Left lobe of liver (tissue), 2 donors: ENCODE data around the gene GPR78. TPM values are rescaled to one million over a fixed set of nuclear protein-coding genes. Genes with fewer than 3 reads are reported as not detected.
A peak's percentile ranks its signal among the peaks of the same experiment; 100 is the strongest.

Experiments
- ATAC-seq: fragments of 200-7000 bp; cut with Tn5 transposase; one replicate; pipeline ENCODE4 v1.9.1; 2020; ENCODE audit warnings: mild to moderate bottlenecking, moderate library complexity
- DNase-seq: peaks from one replicate; pipeline ENCODE4 v3.0.0-alpha.2; 2020; ENCODE audit warnings: low spot score
- total RNA-seq: library from RNA; stranded (reverse); gene quantifications from one replicate; pipeline ENCODE4 v1.2.1, GENCODE V29; 2021
- donor health status: DM: no; HTN: no; CAD: no; lungs with moderate emphysema.
- donor health status: DM: no; HTN: yes; CAD: no.

The GPR78 gene
- total RNA-seq, 1 donor from 2014 or later, result not detected

- DNase-seq (no peak), ATAC-seq (no peak)
These were observed 5.6 kb downstream of the GPR78 start for GRCh38 chr4:8585721-8586212.

GRCh38 chr4:8586246-8586645 is 6.1 kb downstream of the GPR78 start:
- DNase-seq, result no peak
- ATAC-seq, result no peak

- DNase-seq (no peak), ATAC-seq (no peak)
These were observed 6.7 kb downstream of the GPR78 start for GRCh38 chr4:8586671-8587468.

- no peak for DNase-seq
- ATAC-seq, result no peak
These were observed 7.4 kb downstream of the GPR78 start for GRCh38 chr4:8587469-8588195.

- no peak for ATAC-seq
- no peak for DNase-seq
These were observed 7.9 kb downstream of the GPR78 start for GRCh38 chr4:8588196-8588470.

- DNase-seq, result no peak
- ATAC-seq, result no peak
These were observed 9.1 kb downstream of the GPR78 start for GRCh38 chr4:8589336-8589735.

GRCh38 chr4:8589823-8590545 is 9.8 kb downstream of the GPR78 start:
- ATAC-seq (no peak), DNase-seq (no peak)

GRCh38 chr4:8590546-8590880 is 10.3 kb downstream of the GPR78 start:
- DNase-seq (no peak), ATAC-seq (no peak)

GRCh38 chr4:8591114-8591513 is 10.9 kb downstream of the GPR78 start:
- DNase-seq, result no peak
- ATAC-seq, result no peak

- DNase-seq, result no peak
- no peak for ATAC-seq
These were observed 11.6 kb downstream of the GPR78 start for GRCh38 chr4:8591626-8592365.

GRCh38 chr4:8592366-8593263 is 12.4 kb downstream of the GPR78 start, which contains the start of gene CPZ:
CPZ (plus strand) TSS chr4:8592765; CDS start chr4:8592834, 69 bp downstream.
- no peak for ATAC-seq
- DNase-seq, result no peak

- ATAC-seq, result no peak
- DNase-seq, result no peak
These were observed 13.3 kb downstream of the GPR78 start for GRCh38 chr4:8593264-8594096.

- DNase-seq, result peak; percentile 55
- peak; percentile 85 for ATAC-seq
These were observed 14.2 kb downstream of the GPR78 start for GRCh38 chr4:8594097-8595038.

- DNase-seq (no peak), ATAC-seq (peak; percentile 4)
These were observed 15.3 kb downstream of the GPR78 start for GRCh38 chr4:8595237-8596087.

- DNase-seq (no peak), ATAC-seq (no peak)
These were observed 16.7 kb downstream of the GPR78 start for GRCh38 chr4:8596891-8597290.

GRCh38 chr4:8597319-8597718 is 17.1 kb downstream of the GPR78 start:
- DNase-seq (no peak), ATAC-seq (no peak)

GRCh38 chr4:8597791-8598190 is 17.6 kb downstream of the GPR78 start:
- DNase-seq, result no peak

More at GRCh38 chr4:8597791-8598190, 17.6 kb downstream of the GPR78 start:
- no peak for ATAC-seq
